ENCODE results near the gene NADSYN1.

The NADSYN1 gene

DNA sequence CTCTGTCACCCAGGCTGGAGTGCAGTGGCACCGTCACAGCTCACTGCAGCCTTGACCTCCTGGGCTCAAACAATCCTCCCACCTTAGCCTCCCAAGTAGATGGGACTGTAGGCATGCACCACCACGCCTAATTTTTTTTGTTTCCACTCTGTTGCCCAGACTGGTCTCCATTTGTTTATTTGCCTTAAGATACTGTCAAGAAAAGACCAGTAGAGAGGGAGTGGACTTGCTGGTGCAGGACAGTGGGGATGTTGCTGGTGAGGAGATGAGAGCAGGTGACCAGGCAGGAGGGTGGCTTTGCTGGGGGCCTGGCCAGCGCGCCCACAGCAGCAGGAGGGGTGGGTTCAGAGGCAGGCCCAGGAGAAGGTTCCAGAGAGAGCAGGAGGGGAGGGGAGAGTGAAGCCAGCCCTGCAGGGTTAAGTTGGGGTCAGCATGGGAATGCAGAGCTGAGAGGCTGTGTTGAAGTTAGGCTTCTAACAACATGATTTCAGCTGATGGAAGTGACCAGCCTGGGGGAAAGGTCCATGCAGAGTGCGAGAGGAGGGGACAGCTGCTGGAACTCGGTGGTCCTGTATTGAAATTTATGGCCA, 35.8 kb downstream of the NADSYN1 start:
- ATAC-seq (ENCODE audit: low read depth): no peak
- Histone ChIP-seq H3K4me3 (ENCODE audit: severe bottlenecking) (no peak overlapping the region), H3K27me3 (ENCODE audit: insufficient read depth, poor library complexity, severe bottlenecking) (no peaks in the 10 kb centered on the region), H3K4me1 (ENCODE audit: insufficient read depth, poor library complexity, severe bottlenecking) (no peaks in the 10 kb centered on the region), H3K36me3 (ENCODE audit: low read depth) (peaks cover 4% of the 10 kb centered on the region; the same call in 1 of the 2 replicates), H3K9me3 (ENCODE audit: severe bottlenecking) (no peaks in the 10 kb centered on the region), H3K27ac (ENCODE audit: poor library complexity, severe bottlenecking) (no peak overlapping the region)
- peak; percentile 23 for DNase-seq (ENCODE audit: low spot score)
- TF ChIP-seq, protein P1, sequence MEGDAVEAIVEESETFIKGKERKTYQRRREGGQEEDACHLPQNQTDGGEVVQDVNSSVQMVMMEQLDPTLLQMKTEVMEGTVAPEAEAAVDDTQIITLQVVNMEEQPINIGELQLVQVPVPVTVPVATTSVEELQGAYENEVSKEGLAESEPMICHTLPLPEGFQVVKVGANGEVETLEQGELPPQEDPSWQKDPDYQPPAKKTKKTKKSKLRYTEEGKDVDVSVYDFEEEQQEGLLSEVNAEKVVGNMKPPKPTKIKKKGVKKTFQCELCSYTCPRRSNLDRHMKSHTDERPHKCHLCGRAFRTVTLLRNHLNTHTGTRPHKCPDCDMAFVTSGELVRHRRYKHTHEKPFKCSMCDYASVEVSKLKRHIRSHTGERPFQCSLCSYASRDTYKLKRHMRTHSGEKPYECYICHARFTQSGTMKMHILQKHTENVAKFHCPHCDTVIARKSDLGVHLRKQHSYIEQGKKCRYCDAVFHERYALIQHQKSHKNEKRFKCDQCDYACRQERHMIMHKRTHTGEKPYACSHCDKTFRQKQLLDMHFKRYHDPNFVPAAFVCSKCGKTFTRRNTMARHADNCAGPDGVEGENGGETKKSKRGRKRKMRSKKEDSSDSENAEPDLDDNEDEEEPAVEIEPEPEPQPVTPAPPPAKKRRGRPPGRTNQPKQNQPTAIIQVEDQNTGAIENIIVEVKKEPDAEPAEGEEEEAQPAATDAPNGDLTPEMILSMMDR (IDR thresholded peaks at IDR 0.05; ENCODE audit: poor library complexity, severe bottlenecking): no peak

DNA sequence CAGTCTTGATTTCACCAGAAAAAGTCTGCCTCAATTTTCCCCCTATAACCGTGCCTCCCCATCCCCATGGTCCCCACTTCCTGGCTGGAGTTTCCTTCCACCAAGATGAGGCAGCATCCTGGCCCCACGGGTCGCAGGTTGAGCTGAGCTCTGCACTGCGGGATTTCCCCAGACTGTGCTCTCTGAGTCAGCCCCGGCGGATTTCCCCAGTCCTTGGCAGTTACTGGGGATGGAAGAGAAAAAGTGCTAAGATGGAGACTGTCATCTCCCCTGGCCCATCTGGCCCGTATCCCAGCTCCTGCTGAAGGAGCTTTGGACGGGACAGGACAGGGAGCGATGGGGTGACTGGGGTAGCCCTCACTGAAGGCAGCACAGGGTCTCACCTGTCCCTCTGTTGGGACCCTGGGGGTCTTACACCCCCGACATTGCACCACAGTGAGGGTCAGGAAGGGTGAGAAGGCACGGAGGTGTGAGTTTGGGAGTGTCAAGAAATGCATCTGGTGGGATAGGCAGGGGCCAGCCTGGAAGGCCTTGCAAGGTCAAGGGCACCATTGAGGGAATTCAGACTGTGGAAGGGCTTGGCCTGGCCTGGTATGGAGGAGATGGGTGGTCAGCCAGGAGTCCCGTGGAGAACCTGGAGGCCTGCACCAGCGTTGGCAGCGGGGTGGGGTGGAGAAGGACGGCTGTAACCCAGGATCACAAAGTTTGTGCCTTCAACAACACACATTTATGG, 36.5 kb downstream of the NADSYN1 start:
- H3K27me3 ChIP-seq (ENCODE audit: insufficient read depth, poor library complexity, severe bottlenecking): no peaks in the 10 kb centered on the region
- DNase-seq (ENCODE audit: low spot score) (peak; percentile 51), ATAC-seq (ENCODE audit: low read depth) (peak; percentile 44; the same call in 1 of the 3 replicates)
- no peaks in the 10 kb centered on the region for H3K4me1 ChIP-seq (ENCODE audit: insufficient read depth, poor library complexity, severe bottlenecking)
- TF ChIP-seq, protein P1 (IDR thresholded peaks at IDR 0.05; ENCODE audit: poor library complexity, severe bottlenecking): no peak
- no peak overlapping the region for H3K4me3 ChIP-seq (ENCODE audit: severe bottlenecking)
- H3K36me3 ChIP-seq (ENCODE audit: low read depth): no peaks in the 10 kb centered on the region
- H3K9me3 ChIP-seq (ENCODE audit: severe bottlenecking): no peaks in the 10 kb centered on the region
- no peak overlapping the region for H3K27ac ChIP-seq (ENCODE audit: poor library complexity, severe bottlenecking)

DNA sequence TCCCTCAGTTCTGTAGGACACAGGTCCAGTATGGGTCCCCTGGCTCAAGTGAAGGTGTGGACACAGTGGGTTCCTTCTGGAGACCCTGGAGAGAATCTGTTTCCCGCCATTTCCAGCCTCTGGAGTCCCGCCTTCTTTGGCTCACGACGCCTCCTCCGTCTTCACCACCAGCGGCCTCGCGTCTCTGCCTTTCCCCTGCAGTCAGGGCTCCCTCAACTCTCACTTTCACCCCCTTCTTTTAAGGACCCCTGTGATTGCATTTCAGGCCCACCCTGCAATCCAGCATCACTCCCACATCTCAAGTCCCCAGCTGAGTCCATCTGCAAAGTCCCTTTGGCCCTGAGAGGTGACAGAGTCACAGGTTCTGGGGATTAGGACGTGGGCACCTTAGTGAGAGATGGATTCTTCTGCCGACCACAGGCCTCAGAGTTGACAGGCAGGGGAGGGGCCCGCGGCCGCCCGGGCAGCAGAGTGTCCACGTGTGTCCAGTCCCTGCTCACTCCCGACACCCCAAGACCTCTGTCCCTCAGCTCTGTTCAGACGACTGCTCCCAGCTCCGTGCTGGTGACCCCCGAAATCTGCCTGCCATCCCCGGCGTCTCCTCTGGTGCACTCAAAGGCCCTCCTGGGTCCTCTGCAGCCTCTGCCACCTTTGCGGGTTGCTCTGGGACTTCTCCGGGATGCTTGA, 37.2 kb downstream of the NADSYN1 start:
- TF ChIP-seq, protein P1 (IDR thresholded peaks at IDR 0.05; ENCODE audit: poor library complexity, severe bottlenecking): no peak
- H3K9me3 ChIP-seq (ENCODE audit: severe bottlenecking): no peaks in the 10 kb centered on the region
- H3K36me3 ChIP-seq (ENCODE audit: low read depth): peaks cover 5% of the 10 kb centered on the region; the same call in 1 of the 2 replicates
- no peak overlapping the region for H3K4me3 ChIP-seq (ENCODE audit: severe bottlenecking)
- no peaks in the 10 kb centered on the region for H3K4me1 ChIP-seq (ENCODE audit: insufficient read depth, poor library complexity, severe bottlenecking)
- DNase-seq (ENCODE audit: low spot score): no peak
- no peak for ATAC-seq (ENCODE audit: low read depth)
- no peaks in the 10 kb centered on the region for H3K27me3 ChIP-seq (ENCODE audit: insufficient read depth, poor library complexity, severe bottlenecking)
- no peak overlapping the region for H3K27ac ChIP-seq (ENCODE audit: poor library complexity, severe bottlenecking)

DNA sequence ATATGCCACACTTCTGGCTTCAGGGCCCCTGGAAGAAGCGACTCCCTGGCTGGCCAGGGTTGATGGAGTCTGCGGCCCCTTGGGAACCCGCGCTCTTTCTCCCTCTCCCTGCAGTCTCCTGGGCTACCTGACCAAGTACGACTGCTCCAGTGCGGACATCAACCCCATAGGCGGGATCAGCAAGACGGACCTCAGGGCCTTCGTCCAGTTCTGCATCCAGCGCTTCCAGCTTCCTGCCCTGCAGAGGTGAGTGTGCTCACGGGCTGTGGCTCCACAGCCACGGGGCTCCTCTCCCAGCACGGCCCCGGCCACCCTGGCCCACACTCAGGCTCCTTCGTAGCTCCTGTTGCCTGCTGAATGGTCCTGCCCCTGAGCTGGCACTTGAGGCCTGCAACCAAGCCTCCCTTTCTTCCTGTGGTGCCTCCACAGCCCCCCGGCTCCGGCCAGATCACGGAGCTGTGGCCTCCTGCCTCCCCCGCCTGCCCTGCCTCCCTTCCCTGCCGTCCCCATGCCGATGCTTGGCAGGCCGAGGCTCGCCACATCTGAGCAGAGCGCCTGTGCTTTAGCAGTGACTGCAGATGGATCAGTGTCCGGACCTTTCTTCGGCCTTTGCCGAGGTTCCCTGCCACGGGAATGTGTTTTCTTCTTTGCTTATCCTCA, 37.9 kb downstream of the NADSYN1 start:
- DNase-seq (ENCODE audit: low spot score) (peak; percentile 45), ATAC-seq (ENCODE audit: low read depth) (no peak)
- Histone ChIP-seq H3K4me1 (ENCODE audit: insufficient read depth, poor library complexity, severe bottlenecking) (no peaks in the 10 kb centered on the region), H3K4me3 (ENCODE audit: severe bottlenecking) (no peak overlapping the region), H3K9me3 (ENCODE audit: severe bottlenecking) (no peaks in the 10 kb centered on the region), H3K27me3 (ENCODE audit: insufficient read depth, poor library complexity, severe bottlenecking) (no peaks in the 10 kb centered on the region), H3K36me3 (ENCODE audit: low read depth) (peaks cover 5% of the 10 kb centered on the region; the same call in 1 of the 2 replicates), H3K27ac (ENCODE audit: poor library complexity, severe bottlenecking) (no peak overlapping the region)
- TF ChIP-seq, protein P1 (IDR thresholded peaks at IDR 0.05; ENCODE audit: poor library complexity, severe bottlenecking): no peak
